HepG2 (cell line): ENCODE results near the gene SPTB.

ENCODE experiments used
- CEBPB ChIP-seq: IDR thresholded peaks from 2 replicates; pipeline ENCODE4 v1.6.1; 2011; ENCODE audit warnings: low read depth, low read length, improper control_type of control experiment, borderline replicate concordance
- HNRNPL ChIP-seq: fragments of 200-400 bp; formaldehyde crosslinking; IDR thresholded peaks from 2 replicates; pipeline ENCODE4 v1.6.1; 2017; ENCODE audit warnings: mild to moderate bottlenecking, low read depth, low read length
- JUNB ChIP-seq: sonication (generic); formaldehyde crosslinking; IDR thresholded peaks from 2 replicates; pipeline ENCODE4 v1.8.0; 2022; ENCODE audit warnings: missing genetic modification reagents, mild to moderate bottlenecking, borderline replicate concordance
- POLR2A ChIP-seq, 2 experiments: IDR thresholded peaks; 2 replicates each; pipeline ENCODE4 v1.6.1; 2011; ENCODE audit warnings: low read depth in 2 of 2, low read length in 2 of 2, mild to moderate bottlenecking in 1 of 2, moderate library complexity in 1 of 2; ENCODE audit not compliant: insufficient read depth in 1 of 2
- RAD21 ChIP-seq: fragments of 450-650 bp; formaldehyde crosslinking; IDR thresholded peaks from 2 replicates; pipeline ENCODE4 v1.5.0; 2020; ENCODE audit warnings: mild to moderate bottlenecking
- SMC3 ChIP-seq: IDR thresholded peaks from 2 replicates; pipeline ENCODE4 v1.6.1; 2011; ENCODE audit warnings: low read length, improper control_type of control experiment
- SP2 ChIP-seq: sonication (generic); formaldehyde crosslinking; IDR thresholded peaks from 2 replicates; pipeline ENCODE4 v1.5.1; 2020; ENCODE audit warnings: mild to moderate bottlenecking, missing genetic modification reagents
- ZFP36L2 ChIP-seq: sonication (generic); formaldehyde crosslinking; IDR thresholded peaks from 2 replicates; pipeline ENCODE4 v1.4.0; 2020; ENCODE audit warnings: missing genetic modification reagents
- ZNF274 ChIP-seq: sonication (generic); formaldehyde crosslinking; IDR thresholded peaks from 2 replicates; pipeline ENCODE4 v1.5.1; 2020; ENCODE audit warnings: mild to moderate bottlenecking, missing genetic modification reagents
- TF ChIP-seq, protein P1 (sequence below): sonication (generic); formaldehyde crosslinking; IDR thresholded peaks from 2 replicates; pipeline ENCODE4 v1.5.0; 2020; ENCODE audit warnings: mild to moderate bottlenecking, missing genetic modification reagents
- TF ChIP-seq, protein P2 (sequence below): sonication (generic); formaldehyde crosslinking; IDR thresholded peaks from 2 replicates; pipeline ENCODE4 v1.8.1; 2023; ENCODE audit warnings: missing genetic modification reagents, inconsistent platforms, borderline replicate concordance
- TF ChIP-seq, protein P3 (sequence below): sonication (generic); formaldehyde crosslinking; IDR thresholded peaks from 2 replicates; pipeline ENCODE4 v1.5.0; 2020; ENCODE audit warnings: mild to moderate bottlenecking, missing genetic modification reagents, moderate library complexity
- TF ChIP-seq, protein P4 (sequence below): sonication (generic); formaldehyde crosslinking; IDR thresholded peaks from 2 replicates; pipeline ENCODE4 v1.8.0; 2022; ENCODE audit warnings: mild to moderate bottlenecking, missing genetic modification reagents; ENCODE audit not compliant: insufficient replicate concordance

DNA sequence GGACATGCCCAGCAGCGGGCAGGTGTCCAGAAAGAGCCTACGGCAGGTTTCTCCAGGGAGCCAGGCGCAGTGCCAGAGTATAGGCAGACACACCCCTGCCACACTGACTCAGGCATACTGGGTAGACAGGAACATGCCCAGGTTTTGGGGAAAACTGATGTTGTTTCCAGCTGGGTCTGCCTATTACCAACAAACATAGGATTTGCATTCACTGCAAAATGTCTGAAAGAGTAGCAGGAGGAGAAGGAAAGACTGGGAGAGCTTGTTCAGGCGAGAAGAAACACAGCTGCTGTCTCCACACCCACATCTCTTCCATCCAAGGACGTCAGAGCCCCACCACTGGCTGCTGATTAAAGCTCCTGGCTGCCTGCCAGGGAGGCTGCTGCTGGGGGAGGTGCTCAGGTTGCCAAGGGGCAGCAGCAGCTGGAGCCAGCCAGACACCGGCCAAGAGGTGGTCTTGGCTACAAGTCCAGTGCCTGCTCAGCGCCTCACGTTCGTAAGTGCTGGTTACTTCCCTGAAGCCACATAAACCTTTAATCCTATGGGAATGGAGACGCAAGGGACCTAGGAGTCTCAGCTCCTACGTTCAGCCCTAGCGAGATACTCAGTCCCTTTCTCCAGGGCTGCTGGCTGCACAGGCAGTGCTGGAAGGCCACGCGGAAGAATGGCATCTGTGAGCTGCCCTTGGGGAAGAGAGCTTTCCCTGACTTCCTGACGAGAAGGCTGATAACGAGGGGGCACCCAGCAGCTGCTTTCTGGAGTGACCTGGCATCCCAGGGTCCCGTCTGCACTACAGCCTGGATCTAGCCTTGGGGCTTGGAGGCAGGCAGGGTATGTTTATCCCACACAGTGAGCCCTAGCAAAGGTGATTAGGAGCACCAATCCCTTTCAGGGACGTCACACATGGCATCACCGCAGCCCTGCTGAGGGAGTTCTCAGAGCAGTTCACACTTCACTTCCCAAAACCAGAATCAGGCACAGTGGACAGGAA, 117.4 kb downstream of the SPTB start:
- TF ChIP-seq SP2 (CRISPR knock-in tag) (no peak), SMC3 (no peak), POLR2A (IDR thresholded peaks at IDR 0.05; ENCODE audit: insufficient read depth in 1 of 2, low read depth in 2 of 2, low read length in 2 of 2) (no peak), JUNB (CRISPR knock-in tag) (no peak), ZFP36L2 (no peak), RAD21 (no peak), CEBPB (no peak), ZNF274 (CRISPR knock-in tag) (no peak), HNRNPL (no peak)
- TF ChIP-seq, protein P1, sequence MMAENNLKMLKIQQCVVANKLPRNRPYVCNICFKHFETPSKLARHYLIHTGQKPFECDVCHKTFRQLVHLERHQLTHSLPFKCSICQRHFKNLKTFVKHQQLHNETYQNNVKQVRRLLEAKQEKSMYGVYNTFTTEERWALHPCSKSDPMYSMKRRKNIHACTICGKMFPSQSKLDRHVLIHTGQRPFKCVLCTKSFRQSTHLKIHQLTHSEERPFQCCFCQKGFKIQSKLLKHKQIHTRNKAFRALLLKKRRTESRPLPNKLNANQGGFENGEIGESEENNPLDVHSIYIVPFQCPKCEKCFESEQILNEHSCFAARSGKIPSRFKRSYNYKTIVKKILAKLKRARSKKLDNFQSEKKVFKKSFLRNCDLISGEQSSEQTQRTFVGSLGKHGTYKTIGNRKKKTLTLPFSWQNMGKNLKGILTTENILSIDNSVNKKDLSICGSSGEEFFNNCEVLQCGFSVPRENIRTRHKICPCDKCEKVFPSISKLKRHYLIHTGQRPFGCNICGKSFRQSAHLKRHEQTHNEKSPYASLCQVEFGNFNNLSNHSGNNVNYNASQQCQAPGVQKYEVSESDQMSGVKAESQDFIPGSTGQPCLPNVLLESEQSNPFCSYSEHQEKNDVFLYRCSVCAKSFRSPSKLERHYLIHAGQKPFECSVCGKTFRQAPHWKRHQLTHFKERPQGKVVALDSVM (CRISPR knock-in tag), result no peak
- TF ChIP-seq, protein P2, sequence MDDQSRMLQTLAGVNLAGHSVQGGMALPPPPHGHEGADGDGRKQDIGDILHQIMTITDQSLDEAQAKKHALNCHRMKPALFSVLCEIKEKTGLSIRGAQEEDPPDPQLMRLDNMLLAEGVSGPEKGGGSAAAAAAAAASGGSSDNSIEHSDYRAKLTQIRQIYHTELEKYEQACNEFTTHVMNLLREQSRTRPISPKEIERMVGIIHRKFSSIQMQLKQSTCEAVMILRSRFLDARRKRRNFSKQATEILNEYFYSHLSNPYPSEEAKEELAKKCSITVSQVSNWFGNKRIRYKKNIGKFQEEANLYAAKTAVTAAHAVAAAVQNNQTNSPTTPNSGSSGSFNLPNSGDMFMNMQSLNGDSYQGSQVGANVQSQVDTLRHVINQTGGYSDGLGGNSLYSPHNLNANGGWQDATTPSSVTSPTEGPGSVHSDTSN (CRISPR knock-in tag), result no peak
- TF ChIP-seq, protein P3, sequence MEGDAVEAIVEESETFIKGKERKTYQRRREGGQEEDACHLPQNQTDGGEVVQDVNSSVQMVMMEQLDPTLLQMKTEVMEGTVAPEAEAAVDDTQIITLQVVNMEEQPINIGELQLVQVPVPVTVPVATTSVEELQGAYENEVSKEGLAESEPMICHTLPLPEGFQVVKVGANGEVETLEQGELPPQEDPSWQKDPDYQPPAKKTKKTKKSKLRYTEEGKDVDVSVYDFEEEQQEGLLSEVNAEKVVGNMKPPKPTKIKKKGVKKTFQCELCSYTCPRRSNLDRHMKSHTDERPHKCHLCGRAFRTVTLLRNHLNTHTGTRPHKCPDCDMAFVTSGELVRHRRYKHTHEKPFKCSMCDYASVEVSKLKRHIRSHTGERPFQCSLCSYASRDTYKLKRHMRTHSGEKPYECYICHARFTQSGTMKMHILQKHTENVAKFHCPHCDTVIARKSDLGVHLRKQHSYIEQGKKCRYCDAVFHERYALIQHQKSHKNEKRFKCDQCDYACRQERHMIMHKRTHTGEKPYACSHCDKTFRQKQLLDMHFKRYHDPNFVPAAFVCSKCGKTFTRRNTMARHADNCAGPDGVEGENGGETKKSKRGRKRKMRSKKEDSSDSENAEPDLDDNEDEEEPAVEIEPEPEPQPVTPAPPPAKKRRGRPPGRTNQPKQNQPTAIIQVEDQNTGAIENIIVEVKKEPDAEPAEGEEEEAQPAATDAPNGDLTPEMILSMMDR, result no peak
- TF ChIP-seq, protein P4, sequence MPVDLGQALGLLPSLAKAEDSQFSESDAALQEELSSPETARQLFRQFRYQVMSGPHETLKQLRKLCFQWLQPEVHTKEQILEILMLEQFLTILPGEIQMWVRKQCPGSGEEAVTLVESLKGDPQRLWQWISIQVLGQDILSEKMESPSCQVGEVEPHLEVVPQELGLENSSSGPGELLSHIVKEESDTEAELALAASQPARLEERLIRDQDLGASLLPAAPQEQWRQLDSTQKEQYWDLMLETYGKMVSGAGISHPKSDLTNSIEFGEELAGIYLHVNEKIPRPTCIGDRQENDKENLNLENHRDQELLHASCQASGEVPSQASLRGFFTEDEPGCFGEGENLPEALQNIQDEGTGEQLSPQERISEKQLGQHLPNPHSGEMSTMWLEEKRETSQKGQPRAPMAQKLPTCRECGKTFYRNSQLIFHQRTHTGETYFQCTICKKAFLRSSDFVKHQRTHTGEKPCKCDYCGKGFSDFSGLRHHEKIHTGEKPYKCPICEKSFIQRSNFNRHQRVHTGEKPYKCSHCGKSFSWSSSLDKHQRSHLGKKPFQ, result no peak
